Caco-2 (cell line): ENCODE measurements around the gene KLC3. TPM values are rescaled to one million over a fixed set of nuclear protein-coding genes. Genes with fewer than 3 reads are reported as not detected.

ENCODE experiments used
- BruUV-seq: library from RNA; stranded (reverse); fragments of 400-500 nt; replicated peaks from 2 replicates; lab custom pipeline; 2021; lab: Mats Ljungman, UMichigan
- CTCF ChIA-PET: fragments of 300-600 bp; sonication (Branson Sonifier 250); formaldehyde crosslinking; loops from one replicate; lab custom pipeline; 2022; ENCODE audit warnings: antibody characterized with exemption; lab: Charles Lee
- POLR2A ChIA-PET: fragments of 300-600 bp; sonication (Branson Sonifier 250); formaldehyde crosslinking; loops from one replicate; lab custom pipeline; 2022; ENCODE audit warnings: antibody characterized with exemption; lab: Charles Lee
- DNase-seq, 2 experiments: peaks; one replicate each; pipeline versions ENCODE4 v3.0.0 to v3.0.0-alpha.2; 2020 to 2022
- H3K27me3 ChIP-seq: replicated peaks from 2 replicates; pipeline ENCODE4 v1.6.0; 2011; ENCODE audit warnings: low read length; ENCODE audit not compliant: control insufficient read depth, insufficient read depth
- H3K36me3 ChIP-seq: 2 replicates; pipeline ENCODE4 v1.5.1; 2011; ENCODE audit warnings: low read length; ENCODE audit not compliant: control insufficient read depth, insufficient read depth
- H3K4me1 ChIP-seq: fragments of 250-450 bp; sonication (Bioruptor Pico); 2 replicates; pipeline ENCODE4 v1.5.1; 2020; ENCODE audit warnings: mild to moderate bottlenecking
- H3K4me3 ChIP-seq: 2 replicates; pipeline ENCODE4 v1.5.1; 2011; ENCODE audit warnings: low read depth, mild to moderate bottlenecking, control low read depth, low read length
- H3K9me3 ChIP-seq: fragments of 250-450 bp; sonication (Bioruptor Pico); 2 replicates; pipeline ENCODE4 v1.5.1; 2020; ENCODE audit warnings: mild to moderate bottlenecking, moderate library complexity
- H3K27ac Mint-ChIP-seq: one replicate; pipeline ENCODE4 v1.8.0; 2022; ENCODE audit warnings: mixed read lengths; ENCODE audit not compliant: unreplicated experiment
- H3K27me3 Mint-ChIP-seq: one replicate; pipeline ENCODE4 v1.8.0; 2022; ENCODE audit warnings: mixed read lengths; ENCODE audit not compliant: insufficient read depth, unreplicated experiment
- H3K36me3 Mint-ChIP-seq: one replicate; pipeline ENCODE4 v1.8.0; 2022; ENCODE audit warnings: mild to moderate bottlenecking, mixed read lengths; ENCODE audit not compliant: insufficient read depth, unreplicated experiment
- H3K4me1 Mint-ChIP-seq: one replicate; pipeline ENCODE4 v1.8.0; 2022; ENCODE audit warnings: low read depth, mixed read lengths; ENCODE audit not compliant: unreplicated experiment
- H3K4me3 Mint-ChIP-seq: one replicate; pipeline ENCODE4 v1.8.0; 2022; ENCODE audit warnings: mild to moderate bottlenecking, moderate library complexity, mixed read lengths; ENCODE audit not compliant: unreplicated experiment
- H3K9me3 Mint-ChIP-seq: one replicate; pipeline ENCODE4 v1.8.0; 2022; ENCODE audit warnings: mixed read lengths; ENCODE audit not compliant: unreplicated experiment
- CTCF ChIP-seq, 2 experiments: fragments of 200-600 bp in 1 of 2; IDR thresholded peaks; 1 replicate in 1 of 2; 2 replicates in 1 of 2; pipeline versions ENCODE4 v1.5.1 to v1.8.0; 2011 to 2022; ENCODE audit warnings: antibody characterized with exemption in 1 of 2, control low read depth in 1 of 2, inconsistent platforms in 1 of 2, low read depth in 1 of 2, low read length in 1 of 2, mild to moderate bottlenecking in 1 of 2, moderate library complexity in 1 of 2; ENCODE audit not compliant: insufficient read depth in 1 of 2, severe bottlenecking in 1 of 2, unreplicated experiment in 1 of 2
- intact Hi-C: fragments of 100-400 bp; cut with micrococcal nuclease; formaldehyde crosslinking; loops from one replicate; pipeline ENCODE4 v1.10.0; 2022; ENCODE audit not compliant: unreplicated experiment
- total RNA-seq: library from RNA; stranded (reverse); gene quantifications from 2 replicates; pipeline ENCODE4 v1.2.3, GENCODE V29; 2022

Gene KLC3
- total RNA-seq, 1 experiment from 2014 or later: 10.2 TPM

DNA sequence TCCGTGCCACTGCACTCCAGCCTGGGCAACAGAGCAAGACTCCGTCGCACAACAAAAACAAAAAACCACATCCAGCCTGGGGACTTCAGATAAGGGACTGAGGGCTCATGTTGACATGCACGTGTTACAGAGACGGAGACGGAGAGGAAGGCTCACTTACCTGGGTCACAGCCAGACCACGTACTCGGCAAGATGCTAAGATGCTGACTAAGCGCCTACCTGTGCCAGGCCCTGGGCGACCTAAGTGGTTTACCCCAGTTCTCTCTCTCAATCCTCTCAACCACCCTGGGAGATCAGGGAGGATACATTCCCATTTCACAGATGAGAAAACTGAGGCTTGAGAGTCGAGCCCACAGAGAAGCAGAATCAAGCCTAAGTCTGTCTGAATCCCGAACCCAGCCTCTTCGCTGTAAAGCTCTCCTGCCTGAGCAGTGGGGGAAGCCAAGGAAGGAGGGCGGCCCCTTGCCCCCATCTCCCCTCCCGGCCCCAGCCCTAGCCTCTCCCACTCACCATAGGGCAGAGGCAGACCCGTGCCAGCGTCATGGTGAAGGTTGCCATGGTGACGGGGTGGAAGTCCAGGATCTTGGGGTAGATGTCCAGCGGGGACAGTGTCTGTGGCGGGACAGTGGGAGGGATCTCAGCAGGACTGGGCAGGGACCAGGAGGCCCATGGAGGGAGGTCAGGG is 16.4 kb downstream of the KLC3 start:
- no peaks in the 10 kb centered on the region for H3K4me1 ChIP-seq
- intact Hi-C loops: no loop called here
- no peak overlapping the region for H3K27ac Mint-ChIP-seq
- BruUV-seq: no TSS peak
- peaks cover 74% of the 10 kb centered on the region for H3K36me3 Mint-ChIP-seq
- no peaks in the 10 kb centered on the region for H3K4me1 Mint-ChIP-seq
- H3K4me3 ChIP-seq: no peak overlapping the region
- ChIA-PET CTCF (no interaction called here), POLR2A (no interaction called here)
- no peak for DNase-seq
- H3K27me3 Mint-ChIP-seq: no peaks in the 10 kb centered on the region
- TF ChIP-seq CTCF (IDR thresholded peaks at IDR 0.05; ENCODE audit: insufficient read depth in 1 of 2, low read depth in 1 of 2, low read length in 1 of 2, severe bottlenecking in 1 of 2, unreplicated experiment in 1 of 2): no peak
- no peaks in the 10 kb centered on the region for H3K9me3 ChIP-seq
- H3K27me3 ChIP-seq: no peaks in the 10 kb centered on the region
- H3K36me3 ChIP-seq: peaks cover 1% of the 10 kb centered on the region
- no peaks in the 10 kb centered on the region for H3K9me3 Mint-ChIP-seq
- H3K4me3 Mint-ChIP-seq: no peak overlapping the region

DNA sequence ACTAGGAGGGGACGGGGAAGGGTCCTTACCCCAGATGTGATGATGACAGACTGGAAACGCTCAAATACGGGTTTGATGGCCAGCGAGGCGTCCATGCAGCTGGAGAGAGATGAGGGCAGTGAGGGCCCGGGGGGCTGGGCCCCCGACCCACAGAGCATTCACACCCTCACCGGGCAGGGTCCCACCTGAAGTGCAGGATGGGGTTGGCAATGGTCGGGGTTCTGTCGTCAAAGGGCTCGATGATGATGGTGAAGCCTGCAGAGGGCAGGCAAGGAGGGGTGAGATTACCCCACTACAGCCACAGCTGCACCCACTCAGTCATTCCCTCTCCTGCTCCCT is 16.9 kb downstream of the KLC3 start:
- POLR2A ChIA-PET: no interaction called here
- Mint-ChIP-seq H3K4me1 (no peaks in the 10 kb centered on the region), H3K9me3 (no peaks in the 10 kb centered on the region), H3K4me3 (no peak overlapping the region), H3K36me3 (peaks cover 74% of the 10 kb centered on the region), H3K27me3 (no peaks in the 10 kb centered on the region), H3K27ac (peak overlapping the region; percentile 22)
- no TSS peak for BruUV-seq
- no peak overlapping the region for H3K4me3 ChIP-seq
- H3K9me3 ChIP-seq: no peaks in the 10 kb centered on the region
- intact Hi-C loops: no loop called here
- no peaks in the 10 kb centered on the region for H3K27me3 ChIP-seq
- H3K36me3 ChIP-seq: peaks cover 1% of the 10 kb centered on the region
- no peaks in the 10 kb centered on the region for H3K4me1 ChIP-seq
- no peak for TF ChIP-seq CTCF (IDR thresholded peaks at IDR 0.05; ENCODE audit: insufficient read depth in 1 of 2, low read depth in 1 of 2, low read length in 1 of 2, severe bottlenecking in 1 of 2, unreplicated experiment in 1 of 2)
- no peak for DNase-seq
- CTCF ChIA-PET: no interaction called here

GRCh38 chr19:45358213-45358792 is 17.8 kb downstream of the KLC3 start:
- H3K27ac Mint-ChIP-seq: peak overlapping the region; percentile 22

More at GRCh38 chr19:45358213-45358792, 17.8 kb downstream of the KLC3 start:
- Histone ChIP-seq H3K9me3 (no peaks in the 10 kb centered on the region), H3K4me1 (no peaks in the 10 kb centered on the region), H3K27me3 (no peaks in the 10 kb centered on the region), H3K4me3 (no peak overlapping the region), H3K36me3 (peaks cover 1% of the 10 kb centered on the region)
- no TSS peak for BruUV-seq
- peaks cover 68% of the 10 kb centered on the region for H3K36me3 Mint-ChIP-seq
- POLR2A ChIA-PET: no interaction called here
- H3K9me3 Mint-ChIP-seq: no peaks in the 10 kb centered on the region
- no peaks in the 10 kb centered on the region for H3K4me1 Mint-ChIP-seq
- no peak for DNase-seq
- TF ChIP-seq CTCF (IDR thresholded peaks at IDR 0.05; ENCODE audit: insufficient read depth in 1 of 2, low read depth in 1 of 2, low read length in 1 of 2, severe bottlenecking in 1 of 2, unreplicated experiment in 1 of 2): no peak
- intact Hi-C loops: no loop called here
- no peaks in the 10 kb centered on the region for H3K27me3 Mint-ChIP-seq
- H3K4me3 Mint-ChIP-seq: no peak overlapping the region
- CTCF ChIA-PET: no interaction called here
